HG02938 (cell line): ENCODE measurements around the gene LIX1.
"Not testable (repeated sequence)": the region's sequence is repeated elsewhere in the genome, so short reads cannot be mapped to it uniquely, and the experiment has no call there.

Experiments
- ATAC-seq: cut with Tn5 transposase; IDR thresholded peaks from one replicate; pipeline ENCODE4 v1.9.1; 2021; ENCODE audit warnings: mild to moderate bottlenecking, moderate library complexity; ENCODE audit not compliant: unreplicated experiment

Gene LIX1

GRCh38 chr5:97143704-97144103 lies 1.3 kb upstream of the LIX1 start:
- ATAC-seq, result no peak

DNA sequence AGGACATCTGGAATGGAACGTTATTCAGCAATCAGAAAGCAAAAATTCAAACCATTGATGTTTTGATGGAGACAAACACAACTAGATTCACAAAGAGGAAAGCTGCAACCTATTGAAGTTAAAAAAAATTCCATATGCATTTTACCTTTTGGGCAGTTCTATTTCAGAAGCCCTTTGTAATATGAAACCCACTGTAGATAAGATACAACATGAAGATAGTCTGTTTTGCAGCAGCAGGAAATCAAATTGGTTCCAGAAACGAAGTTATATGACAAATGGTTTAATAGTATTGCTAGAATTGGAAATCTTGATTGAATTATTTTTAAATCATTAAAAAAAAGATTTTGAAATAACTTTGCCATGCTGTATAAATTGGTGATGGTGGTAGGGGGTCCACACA lies 872 bp downstream of the LIX1 start:
- ATAC-seq, result no peak

- no peak for ATAC-seq
Observed at GRCh38 chr5:97141031-97141430, 1.4 kb downstream of the LIX1 start.

GRCh38 chr5:97140250-97140649 lies 2.2 kb downstream of the LIX1 start:
- not testable (repeated sequence) for ATAC-seq

- ATAC-seq, result no peak
Observed at GRCh38 chr5:97136475-97136874, 5.9 kb downstream of the LIX1 start.

DNA sequence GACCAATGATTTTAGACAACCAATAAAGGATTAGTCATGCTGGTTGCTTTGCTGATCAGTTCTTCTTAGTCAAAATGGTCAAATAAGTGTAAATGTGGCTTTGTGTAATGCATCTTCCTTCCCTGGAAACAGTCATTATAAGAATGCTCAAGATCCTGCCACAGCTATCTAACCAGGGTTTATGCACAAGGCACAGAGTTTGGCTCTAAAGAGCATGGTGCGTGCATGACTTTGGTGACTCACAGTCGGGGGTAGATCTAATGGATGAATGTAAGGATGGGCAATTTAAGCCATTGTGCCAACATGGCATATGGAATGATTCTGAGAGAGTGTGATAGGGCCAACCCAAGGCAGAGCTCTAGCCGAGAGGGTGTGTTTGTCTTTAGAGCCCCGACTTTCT lies 6.5 kb downstream of the LIX1 start:
- no peak for ATAC-seq

DNA sequence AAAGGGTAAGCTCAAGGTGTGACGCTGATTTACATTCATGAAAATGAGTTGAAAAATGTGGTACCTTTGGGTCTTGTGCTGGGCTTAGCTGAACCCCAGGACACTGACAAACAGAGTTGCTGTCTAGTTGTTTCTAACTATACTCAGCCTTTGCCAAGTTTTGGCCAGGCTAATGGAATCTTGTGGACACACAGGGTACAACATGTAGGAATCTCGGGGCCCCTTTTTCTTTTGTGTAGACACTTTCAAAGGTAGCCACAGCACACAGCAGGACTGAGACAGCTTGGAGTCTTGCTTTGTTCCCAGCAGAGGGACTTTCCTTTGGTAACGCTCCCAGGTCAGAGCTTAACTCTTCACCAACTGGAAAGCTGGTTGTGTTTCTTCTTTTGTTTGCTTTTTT lies 7.8 kb downstream of the LIX1 start:
- no peak for ATAC-seq

DNA sequence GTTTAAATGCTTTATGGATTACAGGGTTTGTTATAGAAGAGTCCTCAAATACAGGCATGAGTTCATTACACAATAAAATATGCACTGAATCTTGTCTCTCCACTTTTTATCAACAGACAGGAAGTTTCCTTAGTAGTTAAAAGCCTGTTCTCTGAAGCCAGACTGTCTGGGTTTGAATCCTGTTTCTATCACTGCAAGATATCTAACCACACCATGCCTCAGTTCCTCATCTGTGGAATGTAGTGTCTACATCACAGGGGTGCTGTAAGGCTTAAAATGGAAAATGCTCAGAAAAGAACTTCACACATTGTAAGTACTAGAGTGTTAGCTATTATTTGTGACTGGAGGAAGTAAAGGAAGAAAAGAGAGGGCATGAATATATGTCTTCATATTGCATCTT lies 9.3 kb downstream of the LIX1 start:
- no peak for ATAC-seq

- no peak for ATAC-seq
Observed at GRCh38 chr5:97131921-97132320, 10.5 kb downstream of the LIX1 start.

DNA sequence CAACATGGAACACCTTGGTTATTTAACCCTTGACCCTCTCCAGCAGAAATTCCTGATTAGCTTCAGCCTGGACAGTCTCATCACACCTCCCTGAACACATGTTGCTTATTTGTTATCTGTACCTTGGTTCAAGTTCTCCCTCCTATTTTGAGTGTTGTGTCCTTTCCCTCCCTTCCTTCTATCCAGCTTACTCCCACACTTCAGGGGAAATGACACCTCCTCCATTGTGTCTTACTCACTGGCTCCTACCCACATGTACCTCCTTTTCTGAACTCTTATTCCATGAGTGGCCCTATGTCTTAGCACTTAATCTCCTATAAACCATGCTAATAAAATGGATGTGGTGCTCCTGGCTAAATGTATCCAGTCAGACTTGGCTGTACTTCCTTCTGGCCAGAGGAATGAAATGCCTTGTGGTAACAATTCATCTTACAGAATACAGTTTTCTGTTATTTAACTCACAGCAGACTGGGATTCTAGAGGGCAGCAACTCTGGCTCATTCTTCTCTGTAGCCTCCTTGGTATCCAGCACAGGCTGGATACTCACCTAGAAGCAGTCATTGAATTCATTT lies 11.2 kb downstream of the LIX1 start:
- ATAC-seq, result no peak

- no peak for ATAC-seq
Observed at GRCh38 chr5:97127727-97128126, 14.7 kb downstream of the LIX1 start.

- ATAC-seq, result no peak
Observed at GRCh38 chr5:97125125-97125683, 17.2 kb downstream of the LIX1 start.

GRCh38 chr5:97124335-97124734 lies 18.1 kb downstream of the LIX1 start:
- no peak for ATAC-seq

- no peak for ATAC-seq
Observed at GRCh38 chr5:97121848-97122247, 20.6 kb downstream of the LIX1 start.

- no peak for ATAC-seq
Observed at GRCh38 chr5:97120195-97120594, 22.2 kb downstream of the LIX1 start.

DNA sequence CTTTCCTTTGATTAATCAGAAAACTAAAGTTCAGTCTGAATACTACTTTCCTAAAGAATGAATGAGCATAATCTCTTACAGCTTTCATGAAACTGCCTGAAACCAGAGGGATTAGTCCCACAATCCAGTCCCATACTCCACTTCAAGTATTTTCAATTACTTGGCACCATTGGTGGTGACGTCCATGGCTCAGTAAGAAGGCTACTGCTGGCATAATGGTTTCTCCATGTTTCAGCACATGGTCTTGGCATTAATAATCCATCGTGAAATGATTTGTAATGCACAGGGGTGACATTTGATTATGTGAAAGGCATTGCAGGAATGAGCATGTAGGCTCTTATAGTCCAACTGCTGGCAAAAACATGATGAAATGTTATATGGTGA lies 23.4 kb downstream of the LIX1 start:
- no peak for ATAC-seq

- no peak for ATAC-seq
Observed at GRCh38 chr5:97118261-97119006, 24.0 kb downstream of the LIX1 start.

GRCh38 chr5:97115932-97116331 lies 26.5 kb downstream of the LIX1 start:
- no peak for ATAC-seq

- ATAC-seq, result no peak
Observed at GRCh38 chr5:97112230-97112629, 30.2 kb downstream of the LIX1 start.

GRCh38 chr5:97111616-97112015 lies 30.8 kb downstream of the LIX1 start:
- ATAC-seq, result no peak

- no peak for ATAC-seq
Observed at GRCh38 chr5:97111004-97111403, 31.4 kb downstream of the LIX1 start.

DNA sequence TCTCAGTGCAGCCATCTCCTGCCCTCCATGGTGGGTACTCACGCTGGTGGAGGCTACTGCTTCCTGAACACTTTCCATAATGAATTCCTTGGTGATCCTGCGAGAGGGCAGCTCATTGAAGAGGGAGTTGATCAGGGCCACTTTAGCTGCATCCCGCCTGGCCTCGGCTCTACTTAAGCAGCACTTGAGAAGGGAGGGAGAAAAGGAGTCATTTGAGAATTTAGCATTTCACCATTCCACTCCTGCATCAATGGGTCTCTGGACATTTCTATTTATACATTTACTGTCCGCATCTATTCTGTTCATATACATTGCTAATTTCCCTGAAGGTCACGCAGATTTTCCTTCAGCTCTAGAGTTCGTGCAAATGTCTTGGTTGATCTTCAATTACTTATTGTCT lies 35.1 kb downstream of the LIX1 start:
- no peak for ATAC-seq

DNA sequence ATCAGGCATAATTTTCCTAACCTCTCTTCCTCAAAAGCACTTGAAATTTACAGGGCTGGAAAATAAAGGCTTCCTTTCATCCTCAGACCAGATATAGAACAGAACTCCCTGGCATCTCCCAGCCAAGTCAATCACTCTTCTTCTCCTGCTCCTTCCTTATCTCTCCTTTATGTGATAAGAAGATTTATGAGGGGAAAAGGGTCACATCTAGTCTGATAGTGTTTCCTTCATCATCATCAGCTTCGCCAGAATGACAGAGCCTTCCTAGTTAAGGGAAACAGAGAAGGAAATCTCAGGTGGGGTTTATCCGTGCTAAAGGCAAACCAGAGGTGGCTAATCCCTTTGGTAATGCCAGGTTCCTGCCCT lies 36.2 kb downstream of the LIX1 start:
- ATAC-seq, result no peak
